Muscle of leg (tissue), 11 donors: ENCODE measurements around the gene VEZT. TPM values are rescaled to one million over a fixed set of nuclear protein-coding genes. Genes with fewer than 3 reads are reported as not detected.

ENCODE experiments used
- DNase-seq: peaks from one replicate; pipeline ENCODE4 v3.0.0; 2013
- H3K27ac ChIP-seq: one replicate; pipeline ENCODE4 v1.5.1; 2013; ENCODE audit warnings: mild to moderate bottlenecking, low read length, control low read depth
- H3K27me3 ChIP-seq: one replicate; pipeline ENCODE4 v1.6.1; 2013; ENCODE audit warnings: low read length; ENCODE audit not compliant: control insufficient read depth, insufficient read depth
- H3K36me3 ChIP-seq: one replicate; pipeline ENCODE4 v1.6.1; 2013; ENCODE audit warnings: low read length; ENCODE audit not compliant: control insufficient read depth, insufficient read depth
- H3K4me1 ChIP-seq: one replicate; pipeline ENCODE4 v1.6.1; 2013; ENCODE audit warnings: low read length; ENCODE audit not compliant: control insufficient read depth, insufficient read depth
- H3K4me3 ChIP-seq: one replicate; pipeline ENCODE4 v1.5.1; 2013; ENCODE audit warnings: low read length, control low read depth
- H3K9me3 ChIP-seq: replicated peaks from 2 replicates; pipeline ENCODE4 v1.6.1; 2013; ENCODE audit warnings: low read depth, low read length; ENCODE audit not compliant: control insufficient read depth
- WGBS: methylation state at CpG from one replicate; pipeline ENCODE4 v1.1.5; 2013; ENCODE audit warnings: missing lambda C conversion rate; ENCODE audit not compliant: insufficient coverage; 5-methylcytosine and 5-hydroxymethylcytosine counted together
- polyA plus RNA-seq, 8 donors: library from polyadenylated mRNA; unstranded; fragments of 120-200 nt; gene quantifications; one replicate each; pipeline versions ENCODE4 v1.2.1 to v1.2.3, GENCODE V29; 2013; ENCODE audit warnings: inconsistent platforms in 1 of 8, low replicate concordance in 1 of 8; ENCODE audit not compliant: insufficient read length in 8 of 8, insufficient read depth in 1 of 8
- total RNA-seq: library from RNA; stranded (reverse); fragments of 120-200 nt; gene quantifications from one replicate; pipeline ENCODE4 v1.2.4, GENCODE V29; 2013

The VEZT gene
- total and polyA plus RNA-seq, 9 donors = 56.1 to 83.3 (median 70.1) TPM

DNA sequence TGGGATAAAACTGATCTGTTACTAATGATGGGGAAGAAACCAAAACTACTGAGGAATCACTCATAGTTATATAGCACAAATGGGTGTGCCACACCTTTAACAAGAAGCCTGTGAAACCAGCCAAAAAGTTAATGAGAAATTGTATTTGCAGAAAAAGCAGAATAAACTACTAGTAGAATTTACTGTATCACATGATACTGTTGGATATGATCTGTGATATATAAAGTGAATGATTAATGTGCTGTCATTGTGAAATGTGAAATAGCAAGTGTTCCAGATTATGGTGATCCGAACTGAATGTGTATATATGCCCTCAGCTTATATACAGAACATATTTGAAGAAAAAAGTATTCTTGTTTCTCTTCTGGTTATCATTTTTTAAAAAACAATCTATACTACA, 30.5 kb downstream of the VEZT start:
- Histone ChIP-seq H3K4me3 (no peak overlapping the region), H3K27ac (no peak overlapping the region), H3K27me3 (no peaks in the 10 kb centered on the region), H3K9me3 (no peaks in the 10 kb centered on the region), H3K36me3 (peaks cover 9% of the 10 kb centered on the region), H3K4me1 (no peaks in the 10 kb centered on the region)
- WGBS = no CpG with 5 or more reads among the region's 1 CpG
- DNase-seq = no peak

DNA sequence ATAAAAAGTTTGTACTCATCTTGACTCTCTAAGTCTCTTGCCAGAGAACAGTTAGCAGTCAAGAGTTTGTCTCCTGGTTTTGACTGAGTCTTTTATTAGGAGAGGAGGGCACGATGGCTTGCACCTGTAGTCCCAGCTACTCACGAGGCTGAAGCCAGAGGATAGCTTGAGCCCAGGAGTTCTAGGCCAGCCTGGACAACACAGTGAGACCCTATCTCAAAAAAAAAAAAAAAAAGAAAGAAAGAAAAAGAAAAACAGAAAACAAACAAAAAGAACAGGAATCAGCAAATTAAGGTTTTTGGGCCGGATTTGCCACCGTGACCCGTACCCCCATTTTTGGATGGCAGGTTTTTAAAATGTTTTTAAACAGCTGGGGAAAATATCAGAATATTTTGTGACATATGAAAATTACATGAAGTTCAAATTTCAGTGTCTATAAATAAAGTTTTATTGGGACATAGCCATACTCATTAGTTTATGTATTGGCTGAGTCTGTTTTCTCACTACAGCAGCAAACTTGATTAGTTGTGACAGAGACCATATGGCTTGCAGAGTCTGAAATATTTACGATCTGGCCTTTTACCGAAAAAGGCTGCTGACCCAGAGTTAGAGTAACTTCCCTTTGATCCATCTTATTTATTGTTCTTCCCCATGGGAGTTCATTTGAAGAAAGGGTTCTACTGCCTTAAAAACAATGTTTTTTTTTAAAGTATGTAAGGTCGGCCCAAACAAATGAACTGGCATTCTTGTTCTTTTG, 31.2 kb downstream of the VEZT start:
- H3K36me3 ChIP-seq = peaks cover 10% of the 10 kb centered on the region
- H3K9me3 ChIP-seq = no peaks in the 10 kb centered on the region
- no peaks in the 10 kb centered on the region for H3K27me3 ChIP-seq
- H3K4me1 ChIP-seq = no peaks in the 10 kb centered on the region
- no CpG with 5 or more reads among the region's 8 CpGs for WGBS
- H3K4me3 ChIP-seq = no peak overlapping the region
- H3K27ac ChIP-seq = peak overlapping the region; percentile 9
- DNase-seq = peak; percentile 19

DNA sequence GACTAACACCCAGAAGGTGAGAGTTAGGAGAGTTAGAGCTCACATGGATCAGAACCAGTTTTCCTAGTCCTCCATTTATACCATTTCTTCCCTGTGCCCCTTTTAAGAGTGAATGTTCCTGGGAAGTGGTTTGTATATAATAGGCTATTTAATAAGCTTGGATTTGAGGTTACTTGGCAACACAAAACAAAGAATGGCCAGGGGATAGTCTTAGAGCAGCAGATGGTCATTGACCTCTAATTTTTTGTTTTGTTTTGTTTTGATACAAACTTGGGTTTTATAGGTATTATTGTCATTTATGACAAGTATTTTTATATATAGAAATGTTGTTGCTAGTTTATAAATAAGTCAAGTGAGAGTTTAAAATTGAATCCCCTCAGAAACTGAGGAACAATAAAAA, 35.8 kb downstream of the VEZT start:
- Histone ChIP-seq H3K27me3 (no peaks in the 10 kb centered on the region), H3K27ac (no peak overlapping the region), H3K4me1 (no peaks in the 10 kb centered on the region), H3K9me3 (no peaks in the 10 kb centered on the region), H3K4me3 (no peak overlapping the region), H3K36me3 (peaks cover 29% of the 10 kb centered on the region)
- peak; percentile 26 for DNase-seq

DNA sequence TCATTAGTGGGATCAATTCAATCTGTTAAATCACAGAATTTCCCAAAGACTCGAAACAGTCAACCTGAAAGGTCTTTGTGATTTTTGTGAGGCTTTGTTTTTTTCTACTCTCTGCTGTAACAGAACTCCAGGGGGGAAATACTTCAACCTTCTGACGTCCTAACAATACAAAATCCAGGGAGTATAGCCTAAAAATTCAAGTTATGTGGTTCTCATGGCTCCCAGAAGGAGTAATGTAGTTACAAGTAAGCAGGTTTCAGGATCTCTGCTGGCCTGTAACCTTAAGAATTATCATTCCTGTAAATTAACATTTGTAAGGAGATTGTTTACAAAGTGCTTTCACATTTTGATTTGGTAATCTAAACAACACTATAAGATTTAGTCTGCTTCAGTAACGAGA, 39.9 kb downstream of the VEZT start:
- DNase-seq = no peak
- Histone ChIP-seq H3K27me3 (no peaks in the 10 kb centered on the region), H3K36me3 (peaks cover 38% of the 10 kb centered on the region), H3K4me1 (no peaks in the 10 kb centered on the region), H3K27ac (no peak overlapping the region), H3K9me3 (no peaks in the 10 kb centered on the region), H3K4me3 (no peak overlapping the region)
- no CpG with 5 or more reads among the region's 3 CpGs for WGBS

DNA sequence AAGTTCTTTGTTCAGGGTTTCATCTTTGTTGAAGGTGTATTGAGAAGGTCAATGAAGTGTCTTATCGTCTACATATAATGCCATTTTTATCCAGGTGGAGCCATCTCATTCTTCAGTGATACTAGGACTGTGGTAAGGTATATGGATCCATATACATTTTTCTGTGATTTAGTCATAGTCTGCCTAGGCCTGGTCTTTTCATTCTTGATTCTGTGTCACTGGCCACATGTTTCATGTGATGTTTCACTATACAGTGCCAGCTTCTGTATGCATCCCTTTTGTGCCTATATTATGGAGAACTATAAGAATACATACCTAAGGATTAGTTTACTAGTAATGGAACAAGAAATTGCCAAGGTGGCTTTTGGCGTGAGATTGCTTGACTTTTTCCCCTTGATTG, 40.5 kb downstream of the VEZT start:
- no peak overlapping the region for H3K27ac ChIP-seq
- peaks cover 40% of the 10 kb centered on the region for H3K36me3 ChIP-seq
- H3K4me1 ChIP-seq = no peaks in the 10 kb centered on the region
- H3K9me3 ChIP-seq = no peaks in the 10 kb centered on the region
- no CpG with 5 or more reads among the region's 2 CpGs for WGBS
- DNase-seq = no peak
- no peak overlapping the region for H3K4me3 ChIP-seq
- H3K27me3 ChIP-seq = no peaks in the 10 kb centered on the region

DNA sequence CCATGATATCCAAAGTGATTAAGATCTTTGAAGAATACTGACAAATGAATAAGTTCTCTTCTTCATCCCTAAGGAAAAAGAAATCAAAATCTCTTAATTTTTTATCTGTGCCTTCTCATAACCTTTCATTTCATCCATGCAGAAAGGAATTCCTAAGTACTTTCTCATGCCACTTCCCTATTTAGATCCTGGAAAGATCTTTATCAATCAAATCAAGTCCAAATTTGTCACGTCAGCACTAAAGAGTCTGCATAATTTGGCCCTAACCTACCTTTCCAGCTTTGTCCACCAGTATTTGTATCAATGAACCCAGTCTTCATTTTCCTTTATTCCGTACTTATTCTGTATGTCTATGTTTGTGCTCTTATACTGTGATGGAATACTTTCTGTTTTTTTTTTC, 41.2 kb downstream of the VEZT start:
- Histone ChIP-seq H3K9me3 (no peaks in the 10 kb centered on the region), H3K27me3 (no peaks in the 10 kb centered on the region), H3K4me3 (no peak overlapping the region), H3K27ac (no peak overlapping the region), H3K36me3 (peaks cover 38% of the 10 kb centered on the region), H3K4me1 (no peaks in the 10 kb centered on the region)
- WGBS = no CpG with 5 or more reads among the region's 2 CpGs
- DNase-seq = no peak

DNA sequence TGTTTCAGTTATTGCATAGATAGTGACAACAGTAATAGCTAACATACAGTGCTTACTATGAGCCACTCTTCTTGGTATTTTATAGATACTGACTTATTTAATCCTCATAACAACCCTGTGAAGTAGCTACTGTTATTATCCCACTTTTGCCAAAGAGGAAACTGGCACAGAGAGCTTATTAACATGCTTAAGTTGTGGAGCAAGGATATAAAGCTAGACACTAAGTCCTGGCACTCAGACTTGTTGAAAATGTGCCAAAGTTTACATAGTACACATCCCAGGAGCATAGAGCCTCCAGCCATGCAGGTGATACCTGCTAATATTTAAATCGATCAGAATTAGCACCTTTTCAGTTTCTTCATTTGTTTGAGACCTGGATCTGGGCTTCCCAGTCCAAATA, 41.8 kb downstream of the VEZT start:
- Histone ChIP-seq H3K27ac (no peak overlapping the region), H3K27me3 (no peaks in the 10 kb centered on the region), H3K36me3 (peaks cover 34% of the 10 kb centered on the region), H3K4me1 (no peaks in the 10 kb centered on the region), H3K9me3 (no peaks in the 10 kb centered on the region), H3K4me3 (no peak overlapping the region)
- DNase-seq = no peak
- WGBS = 60% methylated on average over 1 of the region's 1 CpG

DNA sequence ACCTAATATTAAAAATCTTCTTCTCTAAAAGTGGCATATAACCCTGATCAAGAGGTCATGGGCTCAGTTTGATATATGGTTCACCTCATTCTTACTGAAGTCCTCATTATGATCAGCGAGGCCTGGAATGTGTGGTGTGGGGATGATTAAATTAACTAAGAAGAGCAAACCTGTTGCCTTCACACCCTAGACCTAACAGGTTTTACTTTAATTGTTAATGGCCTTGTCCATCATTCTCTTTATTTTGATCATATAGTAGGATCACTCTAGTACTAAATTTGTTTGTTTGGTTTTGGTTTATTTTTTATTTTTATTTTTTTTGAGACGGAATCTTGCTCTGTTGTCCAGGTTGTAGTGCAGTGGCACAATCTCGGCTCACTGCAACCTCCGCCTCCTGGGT, 43.5 kb downstream of the VEZT start:
- H3K9me3 ChIP-seq = no peaks in the 10 kb centered on the region
- H3K4me1 ChIP-seq = no peaks in the 10 kb centered on the region
- H3K27me3 ChIP-seq = no peaks in the 10 kb centered on the region
- DNase-seq = no peak
- WGBS = no CpG with 5 or more reads among the region's 4 CpGs
- no peak overlapping the region for H3K4me3 ChIP-seq
- peaks cover 28% of the 10 kb centered on the region for H3K36me3 ChIP-seq
- H3K27ac ChIP-seq = no peak overlapping the region

DNA sequence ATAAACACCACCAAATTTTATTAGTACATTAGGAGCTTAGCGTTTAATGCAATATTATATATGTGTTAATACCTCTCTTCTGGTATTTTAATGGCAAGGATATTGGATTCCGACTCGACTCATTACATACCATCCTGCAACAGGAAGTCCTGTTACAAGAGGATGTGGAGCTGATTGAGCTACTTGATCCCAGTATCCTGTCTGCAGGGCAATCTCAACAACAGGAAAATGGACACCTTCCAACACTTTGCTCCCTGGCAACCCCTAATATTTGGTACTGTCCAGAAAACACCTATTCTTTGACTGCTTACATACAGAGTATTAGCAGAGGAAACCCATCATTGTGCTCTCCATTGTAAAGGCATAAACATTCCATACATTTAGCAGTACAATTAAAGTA, 45.2 kb downstream of the VEZT start:
- peaks cover 28% of the 10 kb centered on the region for H3K36me3 ChIP-seq
- H3K9me3 ChIP-seq = no peaks in the 10 kb centered on the region
- WGBS = no CpG with 5 or more reads among the region's 3 CpGs
- peak overlapping the region; percentile 74 for H3K27ac ChIP-seq
- H3K27me3 ChIP-seq = no peaks in the 10 kb centered on the region
- no peak overlapping the region for H3K4me3 ChIP-seq
- no peaks in the 10 kb centered on the region for H3K4me1 ChIP-seq
- DNase-seq = peak; percentile 46

DNA sequence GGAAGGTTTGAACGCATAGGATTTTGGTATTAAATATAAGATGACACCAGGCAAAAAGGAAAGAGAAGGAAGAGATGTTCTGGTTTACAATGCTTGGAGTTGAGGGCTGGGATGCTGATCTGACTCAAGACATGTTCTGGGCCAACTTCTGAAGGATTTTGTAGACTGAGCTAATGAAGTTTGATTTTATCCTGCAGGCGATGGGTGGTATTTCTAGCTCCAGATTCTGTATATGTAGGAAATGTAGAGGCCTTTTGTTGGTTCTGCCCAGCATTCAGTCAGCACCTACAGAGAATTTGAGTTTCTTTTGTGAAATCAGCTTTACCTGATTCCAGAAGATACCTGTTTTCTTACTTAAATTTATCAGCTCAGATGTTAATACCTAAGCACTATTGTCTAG, 48.2 kb downstream of the VEZT start:
- Histone ChIP-seq H3K27ac (no peak overlapping the region), H3K9me3 (no peaks in the 10 kb centered on the region), H3K27me3 (no peaks in the 10 kb centered on the region), H3K4me1 (no peaks in the 10 kb centered on the region), H3K4me3 (no peak overlapping the region), H3K36me3 (peaks cover 22% of the 10 kb centered on the region)
- DNase-seq = no peak
- 83% methylated on average over 1 of the region's 2 CpGs for WGBS

DNA sequence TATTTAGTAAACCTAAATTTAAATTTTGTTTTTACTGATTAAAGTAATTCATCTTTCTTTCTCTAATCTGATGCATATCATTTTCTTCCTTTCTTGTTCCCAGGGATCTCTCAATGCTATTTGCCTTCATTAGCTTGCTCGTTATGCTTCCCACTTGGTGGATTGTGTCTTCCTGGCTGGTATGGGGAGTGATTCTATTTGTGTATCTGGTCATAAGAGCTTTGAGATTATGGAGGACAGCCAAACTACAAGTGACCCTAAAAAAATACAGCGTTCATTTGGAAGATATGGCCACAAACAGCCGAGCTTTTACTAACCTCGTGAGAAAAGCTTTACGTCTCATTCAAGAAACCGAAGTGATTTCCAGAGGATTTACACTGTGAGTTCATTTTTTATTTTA, 48.6 kb downstream of the VEZT start:
- Histone ChIP-seq H3K4me1 (no peaks in the 10 kb centered on the region), H3K27me3 (no peaks in the 10 kb centered on the region), H3K27ac (no peak overlapping the region), H3K4me3 (no peak overlapping the region), H3K36me3 (peaks cover 22% of the 10 kb centered on the region), H3K9me3 (no peaks in the 10 kb centered on the region)
- no CpG with 5 or more reads among the region's 6 CpGs for WGBS
- DNase-seq = no peak
